GM18907 (cell line): ENCODE data around the gene UBE2L3.
"Not testable (repeated sequence)": the region's sequence is repeated elsewhere in the genome, so short reads cannot be mapped to it uniquely, and the experiment has no call there.

ENCODE experiments used
- ATAC-seq: cut with Tn5 transposase; IDR thresholded peaks from one replicate; pipeline ENCODE4 v1.9.1; 2021; ENCODE audit warnings: mild to moderate bottlenecking, moderate library complexity; ENCODE audit not compliant: unreplicated experiment

UBE2L3 gene

DNA sequence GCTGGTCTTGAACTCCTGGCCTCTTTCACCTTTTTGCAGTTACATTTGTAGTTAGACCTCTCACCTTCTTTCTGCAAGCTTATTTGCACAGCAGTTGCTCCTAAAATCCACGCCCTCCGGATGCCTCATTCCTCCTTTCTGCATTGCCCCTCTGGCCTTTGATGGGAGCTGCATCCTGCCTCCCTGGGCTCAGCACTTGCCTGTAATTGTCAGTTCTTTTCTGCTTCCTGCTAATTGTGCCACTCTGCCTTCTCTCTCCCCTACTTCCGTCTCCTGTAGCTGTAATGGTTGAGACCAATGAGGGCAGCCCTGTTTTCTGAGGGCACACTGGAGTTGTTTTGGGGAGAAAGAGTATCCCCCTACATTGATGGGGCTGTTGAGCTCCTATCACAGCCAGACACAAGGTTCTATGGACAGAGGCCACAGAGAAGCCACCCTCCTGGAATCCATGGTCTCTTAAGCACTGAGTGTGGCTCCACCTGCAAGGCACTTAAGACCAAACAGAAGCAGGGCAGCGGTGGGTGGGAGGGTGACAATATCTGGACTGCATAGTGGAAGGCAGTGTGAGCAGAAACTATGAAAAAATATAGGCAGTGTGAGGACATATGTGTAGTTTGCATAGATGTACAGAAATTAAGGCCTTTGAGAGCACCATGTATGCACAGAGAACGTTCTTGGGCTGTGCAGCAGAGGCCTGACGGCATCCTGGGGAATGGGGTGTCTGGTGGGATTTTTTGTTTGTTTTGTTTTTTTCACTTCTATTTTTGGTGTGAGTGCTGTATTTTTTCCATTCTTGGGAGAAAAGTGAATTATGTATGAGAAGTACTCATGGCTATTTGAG is 31.8 kb downstream of the UBE2L3 start:
- no peak for ATAC-seq

DNA sequence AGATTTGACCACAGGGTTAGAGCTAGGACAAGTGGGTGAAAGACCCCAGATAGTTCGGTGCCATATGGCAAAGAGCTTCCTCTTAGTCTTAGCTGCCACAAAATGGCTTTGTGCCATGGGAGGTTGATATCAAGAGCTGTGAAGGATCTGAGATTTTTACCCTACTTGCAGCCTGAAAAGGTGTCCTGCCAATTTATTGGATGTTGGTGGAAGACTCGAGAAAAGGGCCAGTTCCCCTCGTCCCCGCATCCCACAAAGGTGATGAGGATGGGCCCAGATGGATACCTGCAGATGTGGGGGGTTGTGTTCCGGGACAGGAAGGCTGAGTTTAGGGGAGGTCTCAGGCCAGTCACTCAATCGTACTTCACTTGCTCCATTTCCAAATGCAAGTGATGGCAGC is 35.1 kb downstream of the UBE2L3 start:
- ATAC-seq: no peak

DNA sequence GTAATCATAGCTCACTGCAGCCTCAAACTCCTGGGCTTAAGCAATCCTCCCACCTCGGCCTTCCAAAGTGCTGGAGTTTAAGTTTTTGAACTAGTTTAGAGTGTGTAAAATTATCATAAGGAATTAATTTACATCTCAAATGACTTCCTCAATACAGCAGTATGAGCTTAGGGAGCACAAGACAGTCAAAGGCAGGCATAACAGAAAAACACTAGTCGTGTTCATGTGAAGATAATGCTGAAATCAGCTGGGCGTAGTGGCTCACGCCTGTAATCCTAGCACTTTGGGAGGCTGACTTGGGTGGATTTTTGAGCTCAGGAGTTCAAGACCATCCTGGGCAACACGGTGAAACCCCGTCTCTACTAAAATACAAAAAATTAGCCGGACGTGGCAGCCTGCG is 36.5 kb downstream of the UBE2L3 start:
- no peak for ATAC-seq

DNA sequence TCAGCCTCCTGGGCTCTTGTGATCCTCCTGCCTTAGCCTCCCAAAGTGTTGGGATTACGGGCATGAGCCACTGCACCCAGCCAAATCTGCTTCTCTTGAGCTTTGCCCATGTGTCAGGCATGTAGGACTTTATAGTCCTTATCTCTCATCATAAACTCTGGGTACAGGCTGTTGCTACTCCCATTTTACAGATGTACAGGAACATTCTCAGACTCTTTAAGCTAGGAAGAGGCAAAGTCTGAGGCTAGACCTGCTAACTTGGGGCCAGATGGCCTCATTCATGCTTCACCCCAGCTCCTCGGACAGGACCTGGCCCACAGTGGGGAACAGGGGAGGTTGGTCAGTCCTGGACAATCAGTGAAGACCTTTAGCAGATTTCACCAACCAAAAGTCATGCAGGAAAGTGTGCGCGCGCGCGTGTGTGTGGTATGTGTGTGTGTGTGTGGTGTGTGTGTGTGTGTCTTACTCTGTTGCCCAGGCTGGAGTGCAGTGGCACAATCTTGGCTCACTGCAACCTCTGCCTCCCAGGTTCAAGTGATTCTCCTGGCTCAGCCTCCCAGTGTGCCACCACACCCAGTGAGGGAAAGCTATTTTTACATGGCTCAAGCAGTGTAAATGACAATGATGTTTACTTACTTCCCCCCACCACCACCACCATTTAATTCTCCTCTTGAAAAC is 38.5 kb downstream of the UBE2L3 start:
- ATAC-seq: no peak

DNA sequence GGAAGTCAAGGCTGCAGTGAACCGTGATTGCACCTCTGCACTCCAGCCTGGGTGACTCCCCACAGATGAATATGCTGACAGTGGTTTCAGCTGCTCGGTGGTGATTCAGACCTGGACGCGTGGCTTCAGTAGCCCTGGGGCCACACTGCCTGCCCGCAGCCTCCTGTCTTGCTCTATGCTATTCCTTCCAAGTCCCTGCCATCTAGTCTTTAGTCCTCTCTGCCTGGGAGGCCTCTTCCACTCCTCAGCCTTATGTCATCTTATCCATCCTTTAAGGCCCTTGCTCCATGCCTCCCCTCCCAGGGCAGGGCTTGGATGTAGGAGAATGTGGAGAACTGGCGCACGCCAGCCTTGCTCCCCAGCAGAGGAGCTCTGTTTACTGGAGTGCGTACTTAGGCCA is 39.3 kb downstream of the UBE2L3 start:
- no peak for ATAC-seq

DNA sequence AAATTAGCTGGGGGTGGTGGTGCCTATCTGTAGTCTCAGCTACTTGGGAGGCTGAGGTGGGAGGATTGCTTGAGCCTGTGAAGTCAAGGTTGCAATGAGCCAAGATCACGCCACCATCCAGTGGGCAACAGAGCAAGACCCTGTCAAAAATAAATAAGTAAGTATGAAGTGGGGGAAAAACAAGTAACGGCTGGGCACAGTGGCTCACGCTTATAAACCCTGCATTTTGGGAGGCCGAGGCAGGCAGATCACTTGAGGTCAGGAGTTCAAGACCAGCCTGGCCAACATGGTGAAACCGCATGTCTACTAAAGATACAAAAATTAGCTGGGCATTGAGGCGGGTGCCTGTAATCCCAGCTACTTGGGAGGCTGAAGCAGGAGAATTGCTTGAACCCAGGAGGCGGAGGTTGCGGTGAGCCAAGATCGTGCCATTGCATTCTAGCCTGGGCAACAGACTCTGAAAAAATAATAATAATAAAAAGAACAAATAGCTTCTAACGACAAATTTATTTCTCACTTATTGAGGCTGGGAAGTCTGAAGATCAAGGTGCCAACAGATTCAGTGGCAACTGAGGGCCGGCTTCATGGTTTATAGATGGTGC is 42.1 kb downstream of the UBE2L3 start:
- not testable (repeated sequence) for ATAC-seq

DNA sequence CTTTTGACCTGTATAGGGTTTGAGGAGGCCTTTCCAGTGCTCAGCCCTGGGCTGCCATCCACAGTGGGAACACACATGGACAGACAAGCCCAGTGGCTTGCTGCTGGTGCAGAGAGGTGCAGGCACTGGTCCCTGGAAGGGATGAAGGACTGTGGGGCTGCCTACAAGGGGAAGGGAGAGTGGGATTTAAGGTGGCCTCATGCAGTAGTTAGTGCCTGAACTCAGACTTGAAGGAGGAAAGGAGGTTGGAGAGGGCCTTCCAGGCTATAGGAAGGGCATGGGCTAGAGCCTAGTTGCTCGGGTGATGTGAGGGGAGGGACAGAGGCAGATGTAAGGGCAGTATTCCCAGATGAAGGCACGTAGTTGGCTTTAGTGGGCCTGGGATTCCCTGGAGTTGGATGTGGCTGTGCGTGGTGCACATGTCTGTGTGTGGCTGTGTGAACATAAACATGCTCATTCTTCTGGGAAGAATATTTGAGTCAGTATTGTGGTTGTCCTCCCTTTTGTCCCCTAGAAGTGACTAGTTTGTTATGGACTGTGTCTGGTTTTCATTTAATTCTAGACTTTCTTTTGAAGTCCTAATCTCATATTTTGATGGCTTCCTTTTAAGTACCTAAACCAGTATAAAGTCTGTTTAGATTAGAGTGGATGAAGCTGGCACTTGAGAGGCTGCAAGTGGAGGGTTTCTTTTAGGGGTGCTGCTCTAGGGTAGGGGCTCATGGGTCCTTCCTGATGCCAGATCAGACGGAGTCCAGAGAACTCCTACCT is 43.9 kb downstream of the UBE2L3 start:
- ATAC-seq: no peak

DNA sequence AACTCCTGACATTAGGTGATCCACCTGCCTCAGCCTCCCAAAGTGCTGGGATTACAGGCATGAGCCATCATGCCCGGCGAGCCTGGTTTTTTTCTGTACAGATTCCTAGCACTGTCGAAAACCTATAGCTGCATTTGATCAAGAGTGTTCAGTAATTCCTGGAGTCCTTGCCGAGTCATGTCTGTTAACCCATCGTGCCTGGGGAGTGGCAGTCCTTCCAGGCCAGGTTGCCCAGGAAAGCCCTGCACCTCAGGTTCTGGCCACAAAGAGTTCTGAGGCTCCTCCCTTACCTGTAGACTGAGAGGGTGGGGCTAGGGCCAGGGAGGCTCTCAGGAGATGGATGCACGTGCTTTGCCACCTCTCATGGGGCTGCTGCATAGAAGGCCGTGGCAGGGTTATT is 45.3 kb downstream of the UBE2L3 start:
- ATAC-seq: no peak

DNA sequence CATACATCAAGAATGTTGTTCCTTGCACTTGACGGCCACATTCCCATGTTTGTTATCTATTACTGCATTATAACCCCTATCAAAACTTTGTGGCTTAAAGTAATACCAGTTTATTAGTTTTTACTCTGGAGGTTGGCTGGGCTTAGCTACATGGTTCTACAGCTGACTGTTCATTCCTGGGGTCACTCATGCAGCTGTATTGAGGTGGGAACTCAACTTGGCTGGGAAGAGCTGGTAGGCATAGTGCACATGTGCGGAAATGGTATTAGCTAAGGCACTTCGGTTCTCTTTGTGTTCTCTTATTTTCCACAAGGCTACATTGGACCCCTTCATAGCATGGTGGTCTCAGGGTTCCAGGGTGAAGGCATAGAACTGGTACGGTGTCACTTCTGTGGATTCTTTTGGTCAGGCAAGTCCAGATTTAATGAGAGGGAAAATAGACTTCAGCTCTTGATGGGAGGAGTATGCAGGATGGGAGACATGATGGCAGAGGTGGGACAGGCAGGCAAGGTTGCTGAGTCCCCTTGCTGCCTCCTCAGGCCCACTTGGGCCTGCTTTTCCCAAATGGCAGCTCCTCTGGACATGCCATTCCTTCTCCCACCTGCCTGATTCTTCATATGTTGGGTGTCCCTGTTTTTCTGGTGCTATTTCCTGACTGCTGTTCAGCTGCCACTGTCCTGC is 46.2 kb downstream of the UBE2L3 start:
- ATAC-seq: no peak

DNA sequence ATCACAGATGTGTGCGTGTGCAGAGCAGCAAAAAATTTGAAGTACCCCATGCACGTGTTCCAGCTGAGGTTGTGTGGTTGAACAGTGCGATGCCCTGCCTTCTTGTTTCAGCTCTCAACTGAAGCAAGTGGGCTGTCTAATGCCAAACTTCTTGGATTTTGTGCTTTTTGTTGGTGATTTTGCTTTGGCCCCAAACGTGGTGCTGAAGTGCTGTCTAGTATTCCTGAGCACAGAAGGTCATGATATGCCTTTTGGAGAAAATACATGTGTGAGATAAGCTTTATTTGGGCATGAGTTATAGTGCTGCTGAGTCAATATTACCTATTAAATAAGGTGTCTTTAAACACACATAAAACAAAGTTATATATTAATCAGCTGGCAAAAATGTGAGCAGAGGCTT is 48.2 kb downstream of the UBE2L3 start:
- no peak for ATAC-seq

DNA sequence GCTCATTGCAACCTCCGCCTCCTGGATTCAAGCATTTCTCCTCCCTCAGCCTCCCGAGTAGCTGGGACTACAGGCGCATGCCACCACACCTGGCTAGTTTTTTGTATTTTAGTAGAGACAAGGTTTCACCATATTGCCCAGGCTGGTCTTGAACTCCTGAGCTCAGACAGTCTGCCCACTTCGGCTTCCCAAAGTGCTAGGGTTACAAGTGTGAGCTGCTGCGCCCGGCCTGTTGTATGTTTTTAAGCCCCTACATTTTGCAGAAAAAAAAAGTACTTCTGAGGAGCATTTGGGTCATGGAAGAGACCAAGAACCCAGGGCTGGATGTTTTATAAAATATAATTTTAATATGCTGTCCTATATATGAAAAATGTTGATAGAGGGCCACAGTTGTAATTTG is 49.8 kb downstream of the UBE2L3 start:
- ATAC-seq: not testable (repeated sequence)

DNA sequence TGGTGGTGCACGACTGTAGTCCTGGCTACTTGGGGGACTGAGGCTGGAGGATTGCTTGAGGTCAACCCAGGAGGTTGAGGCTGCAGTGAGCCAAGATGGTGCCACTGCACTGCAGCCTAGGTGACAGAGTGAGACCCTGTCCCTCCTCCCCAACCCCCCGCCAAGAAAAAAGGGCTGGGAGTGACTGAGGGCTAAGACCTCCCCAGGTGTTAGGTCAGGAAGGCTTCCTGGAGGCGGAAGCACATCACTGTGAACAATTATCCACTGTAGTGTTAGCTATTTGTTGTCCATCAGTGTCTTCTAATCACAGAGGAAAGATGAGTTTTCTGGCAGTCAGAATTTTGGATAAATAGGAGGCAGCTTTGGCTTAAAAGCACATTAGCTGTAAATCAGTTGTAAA is 53.5 kb downstream of the UBE2L3 start:
- no peak for ATAC-seq

DNA sequence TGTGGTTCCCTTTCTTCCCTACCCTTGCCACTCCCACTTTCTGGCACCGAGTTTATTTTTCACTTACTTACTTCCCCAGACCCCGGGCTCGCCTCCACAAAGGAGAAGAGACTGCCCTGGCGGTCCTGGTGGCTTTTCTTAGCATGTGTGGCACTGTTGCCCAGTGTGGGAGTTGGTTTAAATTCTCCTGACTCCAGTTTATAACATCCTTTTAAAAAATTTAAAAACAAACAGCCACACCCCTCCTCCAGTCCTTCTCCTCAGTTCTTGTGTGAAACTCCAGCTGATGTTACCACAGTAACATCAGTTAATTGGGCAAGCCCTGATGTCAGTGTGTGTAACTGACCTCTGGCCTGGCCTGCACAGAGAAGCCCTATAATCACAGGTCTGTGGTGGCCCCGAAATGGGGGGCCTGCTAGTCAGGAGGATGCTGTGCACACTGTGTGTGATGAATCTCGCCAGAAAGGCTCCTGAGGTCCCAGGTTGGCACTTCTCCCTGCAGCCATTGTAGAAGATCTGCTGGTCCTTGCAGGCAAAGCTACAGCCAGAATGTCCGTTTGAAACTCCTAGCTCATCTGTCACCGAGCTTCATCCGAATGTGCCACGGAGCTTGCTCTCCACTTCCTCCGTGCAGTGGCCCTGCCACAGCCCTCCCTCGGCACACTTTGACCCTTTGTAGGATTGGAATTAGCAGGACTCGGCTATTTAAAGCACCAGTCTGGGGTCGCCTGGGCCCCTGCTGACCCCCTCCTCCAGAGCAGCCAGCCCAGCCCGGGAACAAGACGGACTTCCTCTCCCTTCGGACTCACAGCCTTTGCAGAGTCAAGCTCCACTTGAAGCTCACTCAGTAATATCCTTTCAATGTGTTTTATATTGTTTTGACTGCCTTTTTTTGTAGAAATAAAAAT is 54.8 kb downstream of the UBE2L3 start:
- no peak for ATAC-seq

DNA sequence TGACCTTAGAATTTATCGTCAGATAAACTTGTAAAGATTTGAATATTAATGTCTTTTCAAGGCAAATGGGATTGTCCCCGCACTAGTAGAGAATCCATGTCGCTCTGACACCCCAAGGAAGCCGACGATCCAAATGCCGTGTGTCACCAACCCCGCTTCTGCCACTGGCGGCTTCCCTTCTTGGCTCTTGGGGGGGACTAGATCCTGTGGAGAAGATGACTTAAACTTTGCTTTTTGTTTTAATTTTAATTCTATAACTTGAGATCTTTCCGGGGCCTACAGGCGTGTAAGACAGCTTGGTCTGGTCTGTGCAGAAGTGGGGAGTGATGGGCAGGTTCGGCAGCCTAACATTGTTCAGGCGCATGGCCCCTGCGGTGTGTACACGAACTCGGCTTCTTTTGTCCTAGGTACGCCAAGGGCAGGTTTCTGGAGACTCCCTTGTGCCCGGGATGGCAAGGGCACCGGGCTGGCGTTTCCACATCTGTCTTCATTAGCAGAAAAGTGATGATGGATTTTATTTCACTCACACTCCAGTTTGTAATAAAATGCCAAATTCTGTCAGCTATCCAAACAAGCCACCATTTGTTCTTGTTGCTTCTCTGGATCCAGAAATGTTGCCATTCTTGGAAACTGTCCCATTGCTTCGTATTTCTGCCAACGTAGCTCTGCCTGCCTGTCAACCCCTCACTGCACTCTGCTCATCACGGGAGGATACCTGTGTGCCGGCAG is 55.6 kb downstream of the UBE2L3 start:
- no peak for ATAC-seq

DNA sequence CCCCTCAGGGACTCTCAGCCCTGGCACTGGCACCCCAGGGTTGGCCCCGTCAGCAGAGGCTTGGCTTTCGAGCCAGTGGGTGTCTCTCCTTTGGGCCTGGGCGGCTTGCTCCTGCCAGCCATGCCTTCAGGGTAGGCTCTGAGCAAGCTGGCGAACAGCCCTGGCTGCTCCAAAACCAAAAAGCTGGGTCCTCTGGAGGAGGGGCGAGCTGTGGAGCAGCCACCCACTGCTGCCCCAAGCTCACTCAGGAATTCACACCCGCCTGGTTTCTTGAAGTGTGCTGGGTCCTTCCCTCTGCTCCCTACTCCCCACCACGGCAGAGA is 56.1 kb downstream of the UBE2L3 start:
- no peak for ATAC-seq

DNA sequence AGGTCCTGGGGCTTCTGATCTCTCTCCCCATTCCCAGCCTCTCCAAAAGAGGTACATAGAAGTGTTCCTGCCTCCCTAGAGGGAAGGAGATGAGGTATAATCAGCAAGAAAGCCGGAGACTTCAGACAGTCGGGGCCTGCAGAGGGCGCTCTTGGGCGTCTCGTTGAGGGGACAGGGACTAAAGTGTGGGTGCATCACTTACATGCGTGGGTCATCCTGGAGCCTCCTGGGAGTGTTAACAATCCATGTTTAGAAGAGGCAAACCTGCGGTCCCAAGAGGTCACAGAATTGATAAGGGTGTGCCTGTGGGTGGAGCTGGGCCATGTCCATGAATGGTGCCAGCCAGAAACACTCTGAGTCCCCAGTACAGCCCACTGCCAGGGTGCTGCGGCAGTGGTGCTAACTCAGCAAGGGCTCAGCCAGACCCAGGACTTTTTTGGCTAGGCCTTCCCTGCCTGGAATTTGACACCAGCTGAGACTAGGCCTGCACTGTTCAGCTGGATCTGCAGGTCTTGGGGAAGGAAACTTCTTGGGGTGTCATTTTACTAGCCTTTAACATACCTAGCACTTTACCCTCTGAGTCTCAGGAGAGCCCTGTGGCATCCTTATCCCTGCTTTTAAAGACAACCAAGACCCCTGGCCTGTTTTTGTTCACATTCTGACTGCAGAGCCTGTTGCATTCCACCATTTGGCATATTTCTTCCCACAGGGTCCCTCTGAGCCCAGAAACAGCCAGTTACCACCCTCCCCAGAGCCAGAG is 56.8 kb downstream of the UBE2L3 start:
- no peak for ATAC-seq

DNA sequence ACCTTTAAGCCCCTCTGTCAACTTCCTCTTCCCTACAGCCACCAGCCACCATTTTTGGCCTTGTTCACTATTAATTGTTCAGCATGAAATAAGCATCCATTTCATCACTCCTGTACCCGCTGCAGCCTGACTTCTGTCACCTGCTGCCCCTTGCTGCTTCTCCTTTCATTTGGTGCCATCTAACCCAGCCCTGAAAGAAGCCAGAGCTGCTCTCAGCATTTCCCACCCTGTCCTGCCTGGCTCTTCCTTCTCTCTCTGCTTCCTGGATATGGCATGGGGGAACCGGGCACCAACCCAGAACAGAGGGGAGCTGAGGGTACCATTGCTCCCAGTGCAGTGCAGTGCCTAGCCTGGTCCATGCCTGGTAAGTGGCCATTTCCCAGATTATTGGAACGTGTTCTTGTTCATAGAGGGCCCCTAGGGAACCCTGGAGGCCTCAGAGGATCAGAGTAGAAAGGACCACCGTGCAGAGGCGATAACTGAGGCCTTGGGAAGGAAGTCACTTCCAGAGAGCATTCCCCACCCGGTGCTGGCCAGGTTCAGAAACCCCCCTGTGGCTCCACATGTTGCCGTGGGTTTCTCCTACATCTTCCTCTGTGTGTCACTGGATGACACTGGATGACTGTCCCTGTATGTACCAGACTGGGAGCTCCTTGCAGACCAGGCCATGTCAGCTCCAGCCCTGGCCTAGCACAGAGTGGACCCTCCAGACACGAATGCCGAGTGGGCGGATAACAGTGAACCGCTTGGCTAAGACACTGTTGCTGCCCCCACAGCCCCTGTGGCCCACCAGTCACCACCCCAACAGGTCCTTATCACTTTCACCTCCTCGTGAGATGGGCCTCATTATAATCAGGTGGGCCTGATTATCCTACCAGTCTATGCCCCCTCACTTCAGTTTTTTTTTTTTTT is 57.6 kb downstream of the UBE2L3 start:
- ATAC-seq: no peak
